Keratinocyte (primary cell): ENCODE results near the gene TLCD3A. TPM values are rescaled to one million over a fixed set of nuclear protein-coding genes. Genes with fewer than 3 reads are reported as not detected.
A peak's percentile ranks its signal among the peaks of the same experiment; 100 is the strongest.

Experiments used
- DNase-seq: peaks from one replicate; pipeline ENCODE4 v3.0.0-alpha.2; 2011; ENCODE audit warnings: low read depth, missing footprints, low spot score
- FAIRE-seq: peaks from 2 replicates; lab custom pipeline; 2011; peaks lifted over from hg19 to GRCh38; lab: Jason Lieb, UNC
- H2AFZ ChIP-seq: 2 replicates; pipeline ENCODE4 v1.6.0; 2012; ENCODE audit warnings: low read length, control low read depth, inconsistent platforms; ENCODE audit not compliant: control insufficient read depth
- H3K27ac ChIP-seq: 2 replicates; pipeline ENCODE4 v1.5.1; 2011; ENCODE audit warnings: low read length; ENCODE audit not compliant: control insufficient read depth, insufficient read depth
- H3K27me3 ChIP-seq: 3 replicates; pipeline ENCODE4 v1.6.0; 2011; ENCODE audit warnings: low read length; ENCODE audit not compliant: control insufficient read depth, insufficient read depth; ENCODE audit errors: extremely low read depth
- H3K36me3 ChIP-seq, 2 experiments: 2 replicates in 1 of 2; 3 replicates in 1 of 2; pipeline ENCODE4 v1.5.1; 2011; ENCODE audit warnings: low read length in 2 of 2, mild to moderate bottlenecking in 1 of 2; ENCODE audit not compliant: control insufficient read depth in 2 of 2, insufficient read depth in 2 of 2; ENCODE audit errors: extremely low read depth in 1 of 2
- H3K4me1 ChIP-seq: 3 replicates; pipeline ENCODE4 v1.5.1; 2011; ENCODE audit warnings: low read length; ENCODE audit not compliant: control insufficient read depth, insufficient read depth; ENCODE audit errors: extremely low read depth
- H3K4me2 ChIP-seq: 3 replicates; pipeline ENCODE4 v1.6.0; 2011; ENCODE audit warnings: low read depth, low read length; ENCODE audit not compliant: control insufficient read depth, insufficient read depth; ENCODE audit errors: extremely low read depth
- H3K4me3 ChIP-seq, 3 experiments: fragments of 200-600 bp in 1 of 3; sonication (generic) in 1 of 3; 2 replicates in 2 of 3; 3 replicates in 1 of 3; pipeline ENCODE4 v1.5.1; 2011 to 2016; ENCODE audit warnings: low read length in 3 of 3, mild to moderate bottlenecking in 3 of 3, control low read depth in 2 of 3, inconsistent platforms in 1 of 3, low read depth in 1 of 3, mixed read lengths in 1 of 3, mixed run types in 1 of 3, moderate library complexity in 1 of 3; ENCODE audit not compliant: control insufficient read depth in 2 of 3, insufficient read depth in 2 of 3; ENCODE audit errors: extremely low read depth in 1 of 3
- H3K79me2 ChIP-seq: 2 replicates; pipeline ENCODE4 v1.6.0; 2012; ENCODE audit warnings: low read length; ENCODE audit not compliant: control insufficient read depth, insufficient read depth
- H3K9ac ChIP-seq: 3 replicates; pipeline ENCODE4 v1.6.0; 2011; ENCODE audit warnings: low read length; ENCODE audit not compliant: control insufficient read depth, insufficient read depth; ENCODE audit errors: extremely low read depth
- H3K9me1 ChIP-seq: 3 replicates; pipeline ENCODE4 v1.6.0; 2011; ENCODE audit warnings: low read length; ENCODE audit not compliant: control insufficient read depth, insufficient read depth; ENCODE audit errors: extremely low read depth
- H3K9me3 ChIP-seq: 2 replicates; pipeline ENCODE4 v1.5.1; 2012; ENCODE audit warnings: low read depth, low read length; ENCODE audit not compliant: control insufficient read depth
- H4K20me1 ChIP-seq: 3 replicates; pipeline ENCODE4 v1.6.0; 2011; ENCODE audit warnings: low read length; ENCODE audit not compliant: control insufficient read depth, insufficient read depth; ENCODE audit errors: extremely low read depth
- CTCF ChIP-seq, 3 experiments: IDR thresholded peaks in 1 of 3; conservative IDR thresholded peaks in 1 of 3; optimal IDR thresholded peaks in 1 of 3; 2 replicates in 2 of 3; 3 replicates in 1 of 3; pipeline versions ENCODE3 to v1.5.1; 2011; ENCODE audit warnings: low read length in 3 of 3, mild to moderate bottlenecking in 3 of 3, moderate library complexity in 2 of 3, control low read depth in 1 of 3, inconsistent platforms in 1 of 3; ENCODE audit not compliant: insufficient read depth in 2 of 3; ENCODE audit errors: extremely low read depth in 1 of 3
- EZH2 ChIP-seq: IDR thresholded peaks from one replicate; pipeline ENCODE4 v1.6.1; 2012; ENCODE audit warnings: inconsistent platforms, mild to moderate bottlenecking, low read length, moderate library complexity
- dilution Hi-C: fragments of 300-500 bp; cut with MboI; formaldehyde crosslinking; loops from one replicate; pipeline ENCODE4 v1.7.0; 2020; ENCODE audit warnings: low sequenced_read_pairs; ENCODE audit not compliant: extremely low pct_ligation_motif_present
- polyA plus RNA-seq, 5 experiments: library from polyadenylated mRNA; depleted of rRNA in 3 of 5; stranded (reverse) in 3 of 5; stranded (forward) in 1 of 5; unstranded in 1 of 5; fragments of >200 nt; gene quantifications; 1 replicate in 1 of 5; 2 replicates in 3 of 5; 3 replicates in 1 of 5; pipeline versions ENCODE4 v1.2.1 to v1.2.3, GENCODE V29; 2011 to 2012; ENCODE audit warnings: missing spikeins in 2 of 5, low read depth in 1 of 5, low replicate concordance in 1 of 5

Gene TLCD3A
- polyA plus RNA-seq, 1 donor (not counting 4 experiments of a cell fraction or from before 2014, with no cell fraction given): 34.1 TPM

GRCh38 chr17:778096-778495 lies 45.7 kb downstream of the TLCD3A start:
- Histone ChIP-seq H3K9me1 (no peaks in the 10 kb centered on the region), H3K27ac (no peak overlapping the region), H3K9me3 (no peaks in the 10 kb centered on the region), H3K9ac (no peak overlapping the region), H3K27me3 (no peaks in the 10 kb centered on the region), H3K4me2 (no peak overlapping the region), H3K4me3 (no peak overlapping the region), H4K20me1 (no peaks in the 10 kb centered on the region), H3K36me3 (peaks cover 22 to 50% of the 10 kb centered on the region in 2 experiments), H3K79me2 (peaks cover 39% of the 10 kb centered on the region), H3K4me1 (peaks cover 7% of the 10 kb centered on the region), H2AFZ (no peak overlapping the region)
- FAIRE-seq: no peak
- dilution Hi-C loops: loop anchor here (25.0 kb wide), 1 partner anchor 209 kb away; the partner anchor contains the start of genes NXN and TIMM22
- TF ChIP-seq EZH2 (no peak), CTCF (optimal IDR thresholded peaks at IDR 0.05 in 1 of 3, IDR thresholded peaks at IDR 0.05 in 1 of 3, conservative IDR thresholded peaks at IDR 0.05 in 1 of 3; ENCODE audit: extremely low read depth in 1 of 3, insufficient read depth in 2 of 3, low read length in 3 of 3) (no peak)
- no peak for DNase-seq

GRCh38 chr17:781805-782731 lies 49.7 kb downstream of the TLCD3A start, which contains the start of the genes GLOD4 and MRM3:
Gene GLOD4 (minus strand): TSS chr17:782280. CDS start chr17:782255, 25 bp downstream.
Gene MRM3 (plus strand): TSS chr17:782353. CDS start chr17:782379, 26 bp downstream.
- peak; percentile 26 for DNase-seq
- Histone ChIP-seq H3K9me3 (no peaks in the 10 kb centered on the region), H3K79me2 (peaks cover 70% of the 10 kb centered on the region), H3K27me3 (no peaks in the 10 kb centered on the region), H3K36me3 (peaks cover 6 to 28% of the 10 kb centered on the region in 2 experiments), H3K4me2 (peak within 1 kb of the TSS; percentile 98), H2AFZ (peak within 1 kb of the TSS; percentile 91), H3K27ac (peak within 1 kb of the TSS; percentile 90), H3K9me1 (no peaks in the 10 kb centered on the region), H4K20me1 (no peaks in the 10 kb centered on the region), H3K4me3 (peak within 1 kb of the TSS; percentile 95 to 99 (median 99)), H3K9ac (peak within 1 kb of the TSS; percentile 94), H3K4me1 (peaks cover 20% of the 10 kb centered on the region)
- dilution Hi-C loops: loop anchor here (25.0 kb wide), 1 partner anchor 205 kb away; the partner anchor contains the start of genes NXN and TIMM22
- peak in 1 of 3 experiments; percentile 18 for TF ChIP-seq CTCF (optimal IDR thresholded peaks at IDR 0.05 in 1 of 3, IDR thresholded peaks at IDR 0.05 in 1 of 3, conservative IDR thresholded peaks at IDR 0.05 in 1 of 3; ENCODE audit: extremely low read depth in 1 of 3, insufficient read depth in 2 of 3, low read length in 3 of 3)
- TF ChIP-seq EZH2: no peak
- peak; percentile 39 for FAIRE-seq
